Stimulated activated CD8-positive, alpha-beta memory T cell treated with anti-CD3 and anti-CD28 coated beads, Interleukin-12 subunit alpha, Interleukin-12 subunit beta, amount 100 ng/mL, for 24 hours (primary cell): ENCODE measurements around the gene HKDC1.
"Not testable (repeated sequence)": the region's sequence is repeated elsewhere in the genome, so short reads cannot be mapped to it uniquely, and the experiment has no call there.

Experiments used
- DNase-seq: peaks from one replicate; pipeline ENCODE4 v3.0.0-alpha.2; 2020; ENCODE audit errors: extremely low read depth

The HKDC1 gene, protein sequence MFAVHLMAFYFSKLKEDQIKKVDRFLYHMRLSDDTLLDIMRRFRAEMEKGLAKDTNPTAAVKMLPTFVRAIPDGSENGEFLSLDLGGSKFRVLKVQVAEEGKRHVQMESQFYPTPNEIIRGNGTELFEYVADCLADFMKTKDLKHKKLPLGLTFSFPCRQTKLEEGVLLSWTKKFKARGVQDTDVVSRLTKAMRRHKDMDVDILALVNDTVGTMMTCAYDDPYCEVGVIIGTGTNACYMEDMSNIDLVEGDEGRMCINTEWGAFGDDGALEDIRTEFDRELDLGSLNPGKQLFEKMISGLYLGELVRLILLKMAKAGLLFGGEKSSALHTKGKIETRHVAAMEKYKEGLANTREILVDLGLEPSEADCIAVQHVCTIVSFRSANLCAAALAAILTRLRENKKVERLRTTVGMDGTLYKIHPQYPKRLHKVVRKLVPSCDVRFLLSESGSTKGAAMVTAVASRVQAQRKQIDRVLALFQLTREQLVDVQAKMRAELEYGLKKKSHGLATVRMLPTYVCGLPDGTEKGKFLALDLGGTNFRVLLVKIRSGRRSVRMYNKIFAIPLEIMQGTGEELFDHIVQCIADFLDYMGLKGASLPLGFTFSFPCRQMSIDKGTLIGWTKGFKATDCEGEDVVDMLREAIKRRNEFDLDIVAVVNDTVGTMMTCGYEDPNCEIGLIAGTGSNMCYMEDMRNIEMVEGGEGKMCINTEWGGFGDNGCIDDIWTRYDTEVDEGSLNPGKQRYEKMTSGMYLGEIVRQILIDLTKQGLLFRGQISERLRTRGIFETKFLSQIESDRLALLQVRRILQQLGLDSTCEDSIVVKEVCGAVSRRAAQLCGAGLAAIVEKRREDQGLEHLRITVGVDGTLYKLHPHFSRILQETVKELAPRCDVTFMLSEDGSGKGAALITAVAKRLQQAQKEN

DNA sequence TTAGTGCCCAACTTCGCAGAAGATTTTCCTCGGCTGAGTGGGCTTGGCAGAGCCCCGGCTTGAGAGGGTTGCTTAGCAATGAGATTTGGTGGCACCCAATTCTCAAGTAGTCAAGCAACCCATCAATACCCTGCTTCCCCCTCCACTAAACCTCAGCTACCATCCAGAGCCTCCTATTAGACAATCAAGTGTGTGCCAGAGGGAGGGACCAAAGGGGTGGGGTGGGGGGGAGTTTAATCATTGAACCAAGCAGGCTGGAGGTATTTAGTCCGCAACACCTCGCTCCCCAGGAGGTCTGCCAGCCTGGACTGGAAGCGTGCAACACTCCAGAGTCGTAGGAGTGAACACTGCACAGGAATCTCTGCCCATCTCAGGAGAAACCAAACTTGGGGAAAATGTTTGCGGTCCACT is at the start of gene HKDC1:
Gene HKDC1, plus strand, starts transcription at position 292 of the 411 bp plus-strand sequence. Its CDS starts 104 bp downstream, at position 396.
- DNase-seq: no peak

DNA sequence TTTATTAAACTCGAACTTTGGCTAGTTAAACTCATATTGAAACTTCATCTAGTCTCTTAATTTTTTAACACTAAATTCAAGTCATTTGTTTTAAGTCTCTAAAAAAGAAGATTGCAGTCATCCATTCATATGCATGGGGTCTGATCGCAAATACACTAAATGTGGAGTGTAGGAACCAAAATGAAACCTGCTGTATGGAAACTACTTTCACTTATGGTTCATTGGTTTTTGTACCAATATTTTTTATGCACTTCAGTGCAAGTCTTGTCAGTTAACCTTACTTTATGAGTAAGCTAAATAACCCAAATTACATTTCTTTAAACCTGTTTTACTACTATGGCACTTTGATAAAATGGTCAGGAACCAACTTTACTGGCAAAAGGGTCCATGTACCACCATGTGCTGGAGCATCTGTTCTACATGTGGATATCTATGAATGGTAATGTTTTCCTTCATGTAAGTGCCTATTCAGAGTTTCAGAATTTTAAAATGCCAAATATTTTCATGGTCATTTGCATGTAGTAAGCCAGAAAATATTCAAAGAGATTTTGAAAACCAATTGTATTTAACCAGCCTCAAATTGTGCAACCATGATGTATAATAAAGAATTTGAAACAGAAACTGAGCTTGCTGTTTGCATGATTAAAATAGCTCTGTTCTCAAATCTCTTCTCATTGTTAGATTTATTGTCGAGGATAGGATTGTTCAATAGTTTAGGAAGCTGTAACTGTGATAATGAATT is 47.7 kb upstream of the HKDC1 start:
- no peak for DNase-seq

DNA sequence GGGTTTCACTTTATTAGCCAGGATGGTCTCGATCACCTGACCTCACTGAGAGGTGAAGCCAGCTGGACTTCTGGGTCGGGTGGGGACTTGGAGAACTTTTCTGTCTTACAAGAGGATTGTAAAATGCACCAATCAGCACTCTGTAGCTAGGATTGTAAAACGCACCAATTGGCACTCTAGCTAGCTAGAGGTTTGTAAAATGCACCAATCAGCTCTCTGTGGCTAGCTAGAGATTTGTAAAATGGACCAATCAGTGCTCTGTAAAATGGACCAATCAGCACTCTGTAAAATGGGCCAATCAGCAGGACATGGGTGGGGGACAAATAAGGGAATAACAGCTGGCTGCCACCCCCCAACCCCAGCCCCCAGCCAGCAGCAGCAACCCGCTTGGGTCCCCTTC is 44.8 kb upstream of the HKDC1 start:
- not testable (repeated sequence) for DNase-seq

DNA sequence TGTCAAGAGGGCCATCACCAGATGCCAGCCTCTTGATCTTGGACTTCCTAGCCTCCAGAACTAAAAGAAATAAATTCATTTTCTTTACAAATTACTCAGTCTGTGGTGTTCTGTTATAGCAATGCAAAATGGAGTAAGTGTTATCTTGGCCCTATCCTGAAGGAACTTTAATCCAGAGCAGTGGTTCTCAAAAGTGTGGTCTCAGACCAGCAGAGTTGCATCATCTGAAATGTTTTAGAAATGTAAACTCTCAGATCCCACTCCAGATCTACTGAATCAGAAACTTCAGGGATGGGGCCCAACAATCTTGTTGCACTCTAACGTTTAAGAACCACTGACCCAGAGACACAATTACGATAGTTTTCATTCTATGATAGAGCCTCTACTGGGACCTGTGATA is 43.3 kb upstream of the HKDC1 start:
- no peak for DNase-seq

DNA sequence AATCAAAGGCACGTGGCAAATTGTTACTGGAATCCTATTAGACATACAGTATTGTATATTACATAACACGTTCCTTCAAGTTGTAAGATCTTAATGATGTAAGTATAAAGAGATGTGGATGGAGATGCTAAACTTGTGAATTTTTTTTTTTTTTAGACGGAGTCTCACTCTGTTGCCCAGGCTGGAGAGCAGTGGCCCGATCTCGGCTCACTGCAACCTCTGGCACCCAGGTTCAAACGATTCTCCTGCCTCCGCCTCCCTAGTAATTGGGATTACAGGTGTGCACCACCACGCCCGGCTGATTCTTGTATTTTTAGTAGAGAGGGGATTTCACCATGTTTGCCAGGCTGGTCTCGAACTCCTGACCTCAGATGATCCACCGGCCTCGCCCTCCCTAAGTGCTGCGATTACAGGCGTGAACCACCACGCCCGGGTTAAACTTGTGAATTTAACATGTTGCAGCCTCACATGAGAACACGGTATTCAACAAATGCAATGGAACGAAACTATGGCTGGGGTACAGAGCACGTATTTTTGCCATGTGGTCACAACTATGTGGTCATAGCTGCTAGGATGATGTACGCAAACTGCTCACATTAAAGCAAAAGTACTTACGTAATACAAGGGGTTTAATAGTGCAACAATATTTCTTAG is 40.9 kb upstream of the HKDC1 start:
- DNase-seq: no peak

DNA sequence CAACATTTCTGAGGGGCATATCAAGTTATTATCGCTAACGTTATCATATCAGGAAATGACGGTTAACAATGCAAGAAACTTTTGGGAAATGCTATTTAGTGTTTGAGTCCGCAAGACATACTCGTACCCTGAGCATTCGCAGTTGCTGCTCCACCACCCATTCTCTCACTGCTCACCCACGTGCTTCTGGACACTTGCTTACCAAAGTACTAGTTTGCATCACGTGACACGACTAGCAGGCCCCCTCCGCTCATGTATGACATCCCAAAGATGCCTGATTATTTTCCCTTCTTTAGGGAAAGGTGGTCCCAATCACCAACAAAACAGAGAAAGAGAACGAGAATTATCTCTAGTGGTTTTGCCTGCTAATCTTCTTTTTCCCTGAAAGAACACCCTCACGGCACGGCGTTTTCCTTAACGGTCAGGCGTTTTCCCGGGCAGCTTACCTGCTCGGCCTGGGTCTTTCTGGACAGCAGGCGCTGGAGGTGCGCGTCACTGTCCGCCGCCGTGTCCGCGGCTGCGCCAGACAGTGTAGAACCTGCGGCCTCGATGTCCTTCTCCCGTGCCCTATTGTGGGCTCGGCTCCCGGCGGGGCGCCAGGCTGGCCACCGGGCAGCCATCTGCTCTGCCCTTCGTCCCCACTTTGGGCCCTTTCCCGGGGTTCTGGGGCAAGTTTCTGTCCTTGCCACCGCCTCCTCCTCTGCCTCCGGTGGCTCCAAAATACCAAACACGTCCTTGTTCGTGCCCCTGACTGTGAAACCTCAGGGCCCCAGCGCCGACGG is 40.2 kb upstream of the HKDC1 start, which contains the start of gene SUPV3L1:
Gene SUPV3L1, plus strand, starts transcription at position 492 of the 782 bp plus-strand sequence. Its CDS starts 58 bp downstream, at position 550.
- peak; percentile 73 for DNase-seq

DNA sequence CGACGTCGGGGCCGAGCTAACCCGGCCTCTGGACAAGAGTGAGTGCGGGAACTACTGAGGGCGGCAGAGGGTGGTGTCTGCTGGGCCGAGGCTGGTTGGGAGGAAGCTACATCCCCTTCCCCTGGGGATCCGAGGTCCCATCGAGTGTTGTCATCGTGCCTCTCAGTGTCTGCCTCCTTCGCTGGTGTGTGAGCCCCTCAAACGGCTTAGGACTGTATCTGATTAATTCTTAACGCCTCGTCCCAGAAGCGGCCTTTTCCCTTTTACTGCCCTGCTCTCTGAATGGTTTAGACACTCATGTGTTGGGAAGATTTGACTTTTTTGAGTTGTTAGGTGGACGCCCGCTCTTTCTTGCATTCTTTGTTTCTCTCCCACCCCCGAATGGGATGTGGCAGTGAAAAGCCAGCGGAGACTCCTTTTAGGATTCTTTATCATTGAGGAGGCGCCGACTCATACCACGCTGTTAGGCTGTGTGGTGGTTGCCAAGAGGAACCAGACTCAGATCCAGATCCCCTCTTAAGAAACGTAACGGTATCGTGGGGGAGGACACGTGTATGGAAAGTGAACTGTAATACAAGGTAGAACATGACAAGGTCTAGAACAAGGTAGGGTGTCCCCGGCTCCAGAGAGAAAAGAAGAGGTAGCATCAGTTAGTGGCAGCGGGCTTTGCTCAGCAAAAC is 39.5 kb upstream of the HKDC1 start:
- no peak for DNase-seq

DNA sequence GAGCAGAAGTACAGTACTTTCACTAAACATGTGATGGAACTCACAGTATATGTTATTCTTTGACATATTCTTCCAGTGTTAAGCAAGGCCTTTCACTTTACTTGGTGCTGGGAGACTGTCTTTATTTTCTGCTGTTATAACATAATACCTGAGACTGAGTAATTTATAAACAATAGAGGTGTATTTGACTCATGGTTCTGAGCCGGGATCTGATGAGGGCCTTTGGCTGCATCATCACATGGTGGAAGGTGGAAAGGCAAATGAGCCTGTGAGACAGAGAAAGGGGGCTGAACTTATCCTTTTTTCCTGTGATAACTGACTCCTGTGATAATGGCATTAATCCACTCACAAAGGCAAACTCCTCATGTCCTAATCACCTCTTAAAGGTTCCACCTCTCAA is 38.7 kb upstream of the HKDC1 start:
- no peak for DNase-seq

DNA sequence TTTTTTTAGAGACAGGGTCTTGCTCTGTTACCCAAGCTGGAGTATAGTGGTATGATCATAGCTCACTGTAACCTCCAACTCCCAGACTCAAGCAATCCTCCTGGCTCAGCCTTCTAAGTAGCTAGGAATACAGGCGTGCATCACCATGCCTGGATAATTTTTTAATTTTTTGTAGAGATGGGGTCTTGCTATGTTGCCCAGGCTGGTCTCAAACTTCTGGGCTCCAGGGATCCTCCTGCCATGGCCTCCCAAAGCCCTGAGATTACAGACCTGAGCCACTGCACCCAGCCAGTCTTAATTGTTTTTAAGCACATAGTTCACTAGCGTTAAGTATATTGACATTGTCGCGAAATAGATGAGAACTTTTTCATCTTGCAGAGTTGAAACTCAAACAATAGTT is 38.1 kb upstream of the HKDC1 start:
- no peak for DNase-seq

DNA sequence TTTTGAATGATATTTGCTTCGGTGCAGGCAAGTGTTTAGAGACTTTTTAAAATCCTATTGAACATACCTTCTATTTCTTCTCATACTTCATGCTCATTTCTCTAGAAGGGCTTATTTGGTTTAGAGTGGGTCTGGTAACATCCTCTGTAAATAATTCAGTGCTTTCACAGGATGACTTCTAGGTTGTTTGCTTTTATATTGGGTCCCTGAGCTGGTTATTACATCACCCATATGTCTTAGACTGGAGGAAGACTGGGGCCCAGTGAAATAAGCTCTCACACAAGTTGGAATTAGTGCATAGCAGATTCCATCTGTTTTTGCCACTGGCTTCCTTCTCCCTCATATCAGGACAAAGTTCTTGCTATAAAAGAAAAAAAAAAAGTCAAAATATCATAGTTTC is 33.6 kb upstream of the HKDC1 start:
- no peak for DNase-seq

DNA sequence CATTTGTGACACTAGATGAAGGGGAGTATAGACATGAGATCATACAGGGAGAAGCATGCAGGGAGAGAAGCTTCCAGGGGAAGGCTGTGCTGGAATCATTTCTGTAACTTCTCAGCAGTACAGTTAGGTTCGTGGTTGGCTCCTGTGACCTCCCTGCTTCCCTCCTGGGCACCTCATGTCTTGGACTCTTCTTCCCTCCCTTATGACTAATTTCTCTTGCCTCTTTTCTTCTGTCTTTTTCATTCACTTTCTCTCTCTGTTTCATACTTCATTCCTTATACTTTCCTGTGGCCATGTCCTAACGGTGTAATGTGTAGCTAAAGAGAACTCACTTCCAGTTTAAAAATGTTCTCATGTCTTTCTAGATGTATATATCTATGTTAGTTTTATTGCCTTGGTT is 19.1 kb upstream of the HKDC1 start:
- DNase-seq: no peak

DNA sequence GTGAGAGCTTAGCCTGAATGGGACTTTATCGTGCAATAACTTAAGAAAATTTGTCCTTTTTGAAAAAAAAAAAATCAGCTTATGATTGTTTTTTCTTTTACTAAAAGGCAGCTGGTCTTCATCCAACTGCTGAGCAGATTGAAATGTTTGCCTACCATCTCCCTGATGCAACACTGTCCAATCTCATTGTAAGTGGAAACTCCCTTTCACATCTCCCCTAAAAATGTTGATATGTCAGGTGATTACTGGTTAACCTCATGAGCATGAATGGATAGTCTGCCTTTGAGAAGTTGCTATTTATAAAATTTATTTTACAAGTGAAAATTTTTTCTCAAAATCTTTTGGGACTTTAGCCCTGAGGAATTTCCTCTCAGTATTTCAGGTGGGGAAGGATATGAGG is 17.8 kb upstream of the HKDC1 start:
- no peak for DNase-seq

DNA sequence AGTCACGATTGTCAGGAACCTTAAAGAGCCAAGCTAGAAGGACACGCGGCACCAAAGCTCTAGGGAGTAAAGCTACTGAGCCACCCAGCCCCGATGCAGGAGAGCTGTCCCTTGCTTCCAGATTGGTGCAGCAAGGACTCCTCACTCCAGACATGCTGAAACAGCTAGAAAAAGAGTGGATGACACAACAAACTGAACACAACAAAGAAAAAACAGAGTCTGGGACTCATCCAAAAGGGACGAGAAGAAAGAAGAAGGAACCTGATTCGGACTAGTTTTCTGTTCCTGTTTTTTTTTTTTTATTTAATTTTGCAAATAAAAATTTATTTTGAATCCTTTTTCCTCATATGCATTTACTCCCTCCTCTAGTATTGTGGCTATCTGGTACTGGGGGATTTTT is 11.4 kb upstream of the HKDC1 start:
- no peak for DNase-seq

DNA sequence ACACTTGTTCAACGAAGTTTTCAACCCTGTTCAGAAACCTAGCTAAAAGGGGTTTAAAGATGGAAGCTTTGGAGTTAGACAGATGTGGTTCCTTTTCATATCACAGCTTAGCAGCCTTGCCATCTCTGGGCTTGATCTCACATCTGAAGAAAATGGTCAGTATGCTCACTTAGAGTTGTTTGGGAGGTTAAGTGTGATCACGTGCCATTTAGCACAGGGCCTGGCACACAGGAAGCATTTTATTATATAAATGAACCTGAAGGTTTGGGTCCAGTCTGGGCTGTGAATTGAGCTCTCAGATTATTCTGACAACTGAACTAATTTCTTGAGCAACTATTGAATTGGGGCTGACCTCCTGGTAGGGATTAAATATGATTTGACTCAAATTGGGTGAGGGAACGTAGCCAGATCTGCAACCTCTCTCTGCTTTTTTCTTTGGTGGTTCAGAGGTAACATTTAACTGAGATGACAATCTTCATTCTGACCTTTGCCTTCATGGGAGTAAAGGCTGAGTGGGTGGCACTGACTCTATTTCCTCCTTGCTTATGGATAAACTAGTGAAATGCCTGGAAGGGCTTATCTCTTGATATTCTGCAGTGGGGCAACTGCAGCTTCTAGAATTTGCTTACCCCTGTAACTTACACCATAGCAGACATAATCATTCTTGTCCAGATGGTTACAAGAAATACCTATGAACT is 10.2 kb upstream of the HKDC1 start:
- no peak for DNase-seq

DNA sequence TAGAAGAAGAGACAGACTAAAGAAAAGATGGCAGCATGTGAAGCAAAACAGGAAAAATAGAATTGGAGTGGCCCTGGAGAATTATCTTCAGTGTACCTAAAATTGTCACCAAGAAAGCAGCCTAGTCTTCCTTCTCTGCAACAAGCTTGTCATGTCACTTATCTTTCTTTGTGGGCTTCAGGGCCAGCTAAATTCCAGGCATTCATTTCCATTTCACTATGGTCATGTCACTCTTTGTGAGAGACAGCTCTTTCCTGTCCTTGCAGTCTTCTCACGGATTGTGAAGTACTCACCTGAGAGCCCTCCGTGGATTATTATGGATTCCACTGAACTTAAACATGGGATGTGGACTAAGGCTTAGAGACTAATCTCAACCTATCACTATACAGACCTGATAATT is 9.0 kb upstream of the HKDC1 start:
- DNase-seq: no peak

DNA sequence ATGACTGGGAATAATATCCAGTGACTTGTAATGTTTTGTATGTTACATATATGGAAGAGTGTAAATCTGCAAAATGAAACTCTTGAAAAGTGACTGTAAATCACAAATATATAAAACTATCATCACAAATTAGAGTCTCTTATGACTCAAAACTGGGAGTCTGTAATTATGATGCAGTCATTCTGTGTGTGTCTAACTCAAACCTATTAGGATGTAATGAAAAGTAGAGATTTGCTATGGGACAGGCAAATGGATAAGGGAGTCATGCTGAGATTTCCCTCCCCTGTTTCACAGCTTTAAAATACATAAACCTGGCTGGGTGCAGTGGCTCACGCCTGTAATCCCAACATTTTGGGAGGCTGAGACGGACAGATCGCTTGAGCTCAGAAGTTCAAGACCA is 8.6 kb upstream of the HKDC1 start:
- no peak for DNase-seq

DNA sequence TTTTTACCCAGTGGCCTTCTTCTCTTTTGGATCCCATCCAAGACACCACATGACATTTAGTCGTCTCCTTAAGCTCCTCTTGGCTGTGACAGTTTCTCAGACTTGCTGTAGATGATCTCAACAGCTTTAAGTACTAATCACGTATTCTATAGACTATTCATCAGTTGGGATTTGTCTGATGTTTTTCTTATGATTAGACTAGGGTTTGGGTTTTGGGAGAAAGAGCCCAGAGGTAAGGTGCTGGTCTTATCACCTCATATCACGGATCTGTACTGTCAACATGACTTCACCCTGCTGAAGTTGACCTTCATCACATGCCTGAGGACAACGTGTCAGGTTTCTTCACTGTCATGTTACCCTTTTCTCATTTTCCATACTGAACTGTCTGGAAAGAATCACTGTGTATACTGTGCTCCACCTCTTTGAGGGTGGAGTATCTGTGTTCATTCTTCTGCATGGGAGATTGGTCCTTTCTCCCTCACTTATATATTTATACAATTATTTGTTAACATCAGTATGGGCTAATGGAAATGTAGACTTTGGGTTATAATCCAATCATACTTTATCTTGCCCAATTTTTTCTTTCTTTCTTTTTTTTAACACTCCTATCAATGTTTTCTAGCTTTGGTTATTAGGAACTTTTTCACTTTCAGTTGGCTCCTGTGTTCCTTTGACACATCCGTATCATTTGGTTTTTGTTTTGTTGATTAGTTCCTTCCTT is 6.4 kb upstream of the HKDC1 start:
- no peak for DNase-seq

DNA sequence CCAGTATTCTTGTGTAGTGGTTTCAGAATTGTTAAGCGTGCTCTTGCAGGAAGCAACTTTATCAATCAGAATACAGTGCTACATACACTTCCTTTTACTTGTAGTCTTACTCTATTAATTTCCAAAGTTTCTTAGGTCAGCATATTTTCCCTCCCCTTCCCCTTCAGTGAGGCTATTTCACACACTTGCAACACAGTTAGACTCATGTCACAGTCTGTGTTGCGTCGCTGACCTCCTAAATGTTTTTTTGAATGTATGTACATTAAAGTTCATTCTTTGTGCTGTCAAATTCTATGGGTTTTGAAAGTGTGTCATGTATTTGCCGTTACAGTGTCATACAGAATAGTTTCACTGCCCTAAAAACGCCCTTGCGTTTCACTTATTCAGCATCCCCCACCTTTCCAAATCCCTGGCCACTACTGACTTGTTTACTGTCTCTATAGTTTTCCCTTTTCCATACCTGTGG is 5.4 kb upstream of the HKDC1 start:
- no peak for DNase-seq
